ENCODE data around the gene EPHB1. TPM values are rescaled to one million over a fixed set of nuclear protein-coding genes. Genes with fewer than 3 reads are reported as not detected.

The EPHB1 gene
- total RNA-seq, 1 experiment from 2014 or later, result 0.86 TPM

- POLR2A ChIA-PET, result no interaction called here
- DNase-seq (ENCODE audit: low read depth, low spot score) (no peak), ATAC-seq (no peak)
These were observed 2.4 kb upstream of the EPHB1 start for GRCh38 chr3:134792700-134793099.

GRCh38 chr3:134793562-134793961 lies 1.5 kb upstream of the EPHB1 start:
- no peak overlapping the region for H3K9ac ChIP-seq (ENCODE audit: low read length)
- ChIA-PET POLR2A (no interaction called here), RAD21 (ENCODE audit: low non-redundant PET in 1 of 2, low total read pairs in 2 of 2, uncharacterized antibody in 2 of 2, unreplicated experiment in 2 of 2) (no interaction called here), CTCF (interaction anchor here (1.6 to 3.1 kb wide), 2 partner anchors 185 to 710 kb away, joined by 7 to 20 read pairs; no protein-coding TSS in a partner anchor)
- H3K36me3 ChIP-seq (ENCODE audit: control insufficient read depth in 1 of 2, insufficient read depth in 2 of 2, low read length in 2 of 2), result no peaks in the 10 kb centered on the region
- H3K4me3 ChIP-seq (replicated peaks in 1 of 2; ENCODE audit: low read depth in 1 of 2, low read length in 2 of 2), result no peak overlapping the region
- H3K4me1 ChIP-seq (ENCODE audit: control insufficient read depth in 1 of 2, insufficient read depth in 2 of 2, low read length in 2 of 2), result no peaks in the 10 kb centered on the region
- no peaks in the 10 kb centered on the region for H3K9me3 ChIP-seq (ENCODE audit: control insufficient read depth in 1 of 2, insufficient read depth in 1 of 2, low read depth in 1 of 2, low read length in 2 of 2)
- BruUV-seq (replicated peaks), result no TSS peak
- TF ChIP-seq MAX (IDR thresholded peaks at IDR 0.05) (no peak), YY1 (IDR thresholded peaks at IDR 0.05; ENCODE audit: extremely low read depth, insufficient replicate concordance, low read depth, low read length) (no peak), EZH2 (IDR thresholded peaks at IDR 0.05) (no peak)
- no peaks in the 10 kb centered on the region for H3K9me2 ChIP-seq (ENCODE audit: insufficient read depth)
- no peak overlapping the region for H2AFZ ChIP-seq (ENCODE audit: low read depth, low read length, poor library complexity, severe bottlenecking)
- H3K79me2 ChIP-seq (ENCODE audit: insufficient read depth, low read length), result no peaks in the 10 kb centered on the region
- DNase-seq (ENCODE audit: low read depth, low spot score) (no peak), ATAC-seq (no peak)
- H3K27ac ChIP-seq (ENCODE audit: low read depth, low read length), result no peak overlapping the region
- intact Hi-C loops (cut with micrococcal nuclease), result no loop called here
- peaks cover 30% of the 10 kb centered on the region for H3K27me3 ChIP-seq (ENCODE audit: insufficient read depth, low read length)
- H4K20me1 ChIP-seq (ENCODE audit: insufficient read depth), result no peaks in the 10 kb centered on the region
- no peak overlapping the region for H3K4me2 ChIP-seq (ENCODE audit: low read length)

More at GRCh38 chr3:134792700-134793099, 2.4 kb upstream of the EPHB1 start:
- H3K36me3 ChIP-seq (ENCODE audit: control insufficient read depth in 1 of 2, insufficient read depth in 2 of 2, low read length in 2 of 2), result no peaks in the 10 kb centered on the region
- no peak overlapping the region for H2AFZ ChIP-seq (ENCODE audit: low read depth, low read length, poor library complexity, severe bottlenecking)
- H3K27me3 ChIP-seq (ENCODE audit: insufficient read depth, low read length), result peaks cover 27% of the 10 kb centered on the region
- intact Hi-C loops (cut with micrococcal nuclease), result no loop called here
- CTCF ChIA-PET, result no interaction called here
- no peaks in the 10 kb centered on the region for H3K4me1 ChIP-seq (ENCODE audit: control insufficient read depth in 1 of 2, insufficient read depth in 2 of 2, low read length in 2 of 2)
- H3K4me3 ChIP-seq (replicated peaks in 1 of 2; ENCODE audit: low read depth in 1 of 2, low read length in 2 of 2), result no peak overlapping the region
- H3K79me2 ChIP-seq (ENCODE audit: insufficient read depth, low read length), result no peaks in the 10 kb centered on the region
- no peaks in the 10 kb centered on the region for H3K9me2 ChIP-seq (ENCODE audit: insufficient read depth)
- no peak overlapping the region for H3K4me2 ChIP-seq (ENCODE audit: low read length)
- no peak overlapping the region for H3K9ac ChIP-seq (ENCODE audit: low read length)
- RAD21 ChIA-PET (ENCODE audit: low non-redundant PET in 1 of 2, low total read pairs in 2 of 2, uncharacterized antibody in 2 of 2, unreplicated experiment in 2 of 2), result no interaction called here
- H3K27ac ChIP-seq (ENCODE audit: low read depth, low read length), result no peak overlapping the region
- H4K20me1 ChIP-seq (ENCODE audit: insufficient read depth), result no peaks in the 10 kb centered on the region
- no peaks in the 10 kb centered on the region for H3K9me3 ChIP-seq (ENCODE audit: control insufficient read depth in 1 of 2, insufficient read depth in 1 of 2, low read depth in 1 of 2, low read length in 2 of 2)
- BruUV-seq (replicated peaks), result no TSS peak
- TF ChIP-seq SRF (IDR thresholded peaks at IDR 0.05; ENCODE audit: low read depth) (no peak), CBX3 (IDR thresholded peaks at IDR 0.05; ENCODE audit: low read depth) (no peak), EZH2 (IDR thresholded peaks at IDR 0.05) (no peak), ZFX (IDR thresholded peaks at IDR 0.05) (no peak), ZBTB33 (IDR thresholded peaks at IDR 0.05; ENCODE audit: extremely low read depth, insufficient replicate concordance, low read length) (no peak), EZH2phosphoT487 (IDR thresholded peaks at IDR 0.05; ENCODE audit: borderline replicate concordance) (no peak)

Measured in HCT116 (cell line).